22Rv1 (cell line): ENCODE results near the gene ENO1.
"Not testable (repeated sequence)": the region's sequence is repeated elsewhere in the genome, so short reads cannot be mapped to it uniquely, and the experiment has no call there.

ENCODE experiments used
- ZFX ChIP-seq: fragments of 450-650 bp; IDR thresholded peaks from 2 replicates; pipeline ENCODE4 v1.6.1; 2017; ENCODE audit warnings: antibody characterized with exemption, borderline replicate concordance
- TF ChIP-seq, protein P1 (sequence below): fragments of 450-650 bp; IDR thresholded peaks from 2 replicates; pipeline ENCODE4 v1.5.1; 2017; ENCODE audit warnings: mild to moderate bottlenecking

DNA sequence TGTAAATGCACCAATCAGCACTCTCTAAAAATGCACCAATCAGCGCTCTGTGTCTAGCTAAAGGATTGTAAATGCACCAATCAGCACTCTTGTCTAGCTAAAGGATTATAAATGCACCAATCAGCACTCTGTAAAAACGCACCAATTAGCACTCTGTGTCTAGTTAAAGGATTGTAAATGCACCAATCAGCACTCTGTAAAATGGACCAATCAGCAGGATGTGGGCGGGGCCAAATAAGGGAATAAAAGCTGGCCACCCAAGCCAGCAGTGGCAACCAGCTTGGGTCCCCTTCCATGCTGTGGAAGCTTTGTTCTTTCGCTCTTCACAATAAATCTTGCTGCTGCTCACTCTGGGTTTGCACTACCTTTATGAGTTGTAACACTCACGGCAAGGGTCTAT lies 19.9 kb upstream of the ENO1 start:
- TF ChIP-seq, protein P1, sequence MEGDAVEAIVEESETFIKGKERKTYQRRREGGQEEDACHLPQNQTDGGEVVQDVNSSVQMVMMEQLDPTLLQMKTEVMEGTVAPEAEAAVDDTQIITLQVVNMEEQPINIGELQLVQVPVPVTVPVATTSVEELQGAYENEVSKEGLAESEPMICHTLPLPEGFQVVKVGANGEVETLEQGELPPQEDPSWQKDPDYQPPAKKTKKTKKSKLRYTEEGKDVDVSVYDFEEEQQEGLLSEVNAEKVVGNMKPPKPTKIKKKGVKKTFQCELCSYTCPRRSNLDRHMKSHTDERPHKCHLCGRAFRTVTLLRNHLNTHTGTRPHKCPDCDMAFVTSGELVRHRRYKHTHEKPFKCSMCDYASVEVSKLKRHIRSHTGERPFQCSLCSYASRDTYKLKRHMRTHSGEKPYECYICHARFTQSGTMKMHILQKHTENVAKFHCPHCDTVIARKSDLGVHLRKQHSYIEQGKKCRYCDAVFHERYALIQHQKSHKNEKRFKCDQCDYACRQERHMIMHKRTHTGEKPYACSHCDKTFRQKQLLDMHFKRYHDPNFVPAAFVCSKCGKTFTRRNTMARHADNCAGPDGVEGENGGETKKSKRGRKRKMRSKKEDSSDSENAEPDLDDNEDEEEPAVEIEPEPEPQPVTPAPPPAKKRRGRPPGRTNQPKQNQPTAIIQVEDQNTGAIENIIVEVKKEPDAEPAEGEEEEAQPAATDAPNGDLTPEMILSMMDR: not testable (repeated sequence)
- not testable (repeated sequence) for TF ChIP-seq ZFX
